B cell (primary cell): Measurements from ENCODE around the gene HUS1B.

Experiments
- CTCF ChIP-seq: fragments of 200-600 bp; IDR thresholded peaks from one replicate; pipeline ENCODE4 v1.8.0; 2022; ENCODE audit warnings: antibody characterized with exemption, mild to moderate bottlenecking
- EZH2 ChIP-seq: IDR thresholded peaks from 2 replicates; pipeline ENCODE4 v1.6.1; 2012; ENCODE audit warnings: borderline replicate concordance, low read depth, mild to moderate bottlenecking, moderate library complexity, low read length; ENCODE audit not compliant: insufficient read depth, poor library complexity, severe bottlenecking

DNA sequence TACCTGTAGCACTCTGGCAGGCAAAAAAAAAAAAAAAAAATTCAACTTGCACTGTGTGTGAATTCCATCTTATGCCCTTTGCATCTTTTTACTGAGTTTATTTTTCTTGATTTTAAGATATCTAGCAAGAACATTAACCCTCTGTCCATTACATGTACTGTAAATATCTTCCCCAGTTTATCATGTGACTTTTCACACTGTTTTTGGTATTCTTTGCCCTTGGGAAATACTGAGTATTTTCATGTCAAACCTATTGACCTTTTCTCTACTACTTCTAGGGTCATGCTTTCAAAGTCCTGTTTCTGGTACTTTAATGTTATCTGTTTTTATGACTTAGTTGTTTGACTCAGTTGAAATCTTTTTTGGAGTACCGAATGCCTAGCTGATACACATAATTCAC, 843 bp upstream of the HUS1B start:
- no peak for TF ChIP-seq CTCF
- no peak for TF ChIP-seq EZH2
